Measurements from ENCODE around the gene MYOD1.

The MYOD1 gene

GRCh38 chr11:17719028-17719937 lies at the start of gene MYOD1:
Gene MYOD1 (plus strand): TSS chr11:17719571. CDS start chr11:17719783, 212 bp downstream.
- no peak for DNase-seq

DNA sequence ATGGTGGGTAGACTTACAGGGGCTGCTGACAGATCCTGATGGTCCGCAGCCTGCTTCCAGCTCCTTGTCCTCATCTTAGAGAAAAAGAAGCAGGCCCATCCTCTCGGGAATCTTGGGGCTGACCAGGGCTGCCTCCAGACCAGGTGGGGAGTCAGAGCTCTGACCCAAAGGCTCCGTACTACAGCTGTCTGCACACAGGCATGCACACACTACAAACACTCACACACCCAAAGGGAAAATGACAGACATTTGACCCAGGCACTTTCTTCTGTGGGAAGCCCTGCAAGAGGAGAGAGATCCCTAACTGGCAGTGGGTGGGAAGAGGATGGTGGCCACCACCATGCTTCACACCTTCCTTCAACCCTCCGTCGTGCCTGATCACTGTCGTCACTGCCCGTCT lies 46.9 kb upstream of the MYOD1 start:
- no peak for DNase-seq

GRCh38 chr11:17673951-17674350 lies 45.4 kb upstream of the MYOD1 start:
- DNase-seq, result no peak

DNA sequence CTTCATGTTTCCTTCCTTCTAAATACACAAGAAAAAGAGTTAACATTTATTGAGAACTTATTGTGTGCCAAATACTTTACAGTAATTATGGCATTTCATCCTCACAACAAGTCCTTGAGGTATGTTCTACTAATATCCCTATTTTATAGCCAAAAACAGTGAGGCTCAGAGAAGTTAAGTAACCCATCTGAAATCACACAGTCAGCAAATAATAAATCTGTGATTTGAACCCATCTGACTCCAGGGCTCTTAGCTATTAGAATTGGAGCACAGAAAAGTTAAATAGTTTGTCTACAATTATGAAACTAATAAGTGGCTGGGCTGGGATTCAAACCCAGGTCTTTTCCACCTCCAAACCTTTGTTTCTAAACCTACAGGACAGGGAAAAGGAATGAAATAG lies 36.5 kb upstream of the MYOD1 start:
- DNase-seq, result no peak

DNA sequence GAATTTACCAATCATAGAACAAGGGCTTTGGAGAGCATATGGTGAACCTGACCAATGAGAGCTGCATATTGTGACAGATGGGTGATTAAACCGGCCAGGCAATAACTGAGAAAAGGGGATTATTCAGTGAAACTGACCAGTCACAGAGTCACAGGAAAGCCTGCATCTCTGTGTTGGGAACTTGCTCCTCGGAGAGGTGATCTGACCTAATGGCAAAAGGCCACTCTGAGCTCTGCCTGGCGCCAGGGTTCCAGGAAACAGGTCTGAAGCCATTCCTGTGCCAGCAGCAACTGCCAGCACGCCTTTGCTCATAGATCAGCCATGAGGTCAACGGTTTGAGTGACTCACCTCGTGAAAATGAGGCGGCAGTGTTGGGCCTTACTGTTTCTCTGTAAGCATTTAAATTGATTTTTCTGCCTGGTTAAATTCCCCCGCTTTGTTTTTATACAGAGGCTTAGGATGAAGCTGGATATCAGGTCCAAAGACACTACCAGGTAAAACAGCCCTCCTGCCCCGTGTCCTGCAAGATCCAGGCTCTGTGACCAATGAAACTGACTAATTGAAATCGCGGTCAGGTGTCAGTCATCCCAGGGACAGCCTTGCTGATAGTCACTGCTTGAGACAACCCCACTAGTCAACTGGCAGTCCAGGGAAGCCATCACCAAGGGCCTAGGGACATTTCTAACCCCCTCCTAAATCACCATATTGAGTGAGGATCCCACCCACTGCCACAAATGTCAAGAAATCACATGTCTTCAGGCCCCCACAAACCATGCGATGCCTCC lies 35.8 kb upstream of the MYOD1 start:
- no peak for DNase-seq

DNA sequence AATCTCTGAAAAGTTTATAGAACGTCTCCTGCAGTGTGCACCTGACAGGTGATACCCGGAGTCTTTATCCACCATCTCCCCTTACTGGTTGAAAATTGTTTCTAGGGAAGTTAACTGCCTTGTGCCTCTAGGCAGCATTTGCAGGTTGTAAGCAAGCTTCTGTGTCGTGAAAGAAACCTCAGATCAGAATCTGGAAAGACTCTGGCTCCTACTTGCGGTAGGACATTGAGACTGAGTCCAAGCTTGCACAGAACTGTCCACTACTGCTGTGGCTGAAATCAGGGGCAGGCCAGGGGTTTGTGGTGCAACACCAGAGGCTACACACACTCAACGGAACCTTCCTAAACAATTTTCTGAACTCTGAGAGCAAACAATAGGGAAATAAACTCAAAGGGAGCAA lies 34.8 kb upstream of the MYOD1 start:
- DNase-seq, result no peak

- DNase-seq, result no peak
Measured at GRCh38 chr11:17686231-17686980, 33.0 kb upstream of the MYOD1 start.

GRCh38 chr11:17687946-17688670 lies 31.3 kb upstream of the MYOD1 start:
- no peak for DNase-seq

DNA sequence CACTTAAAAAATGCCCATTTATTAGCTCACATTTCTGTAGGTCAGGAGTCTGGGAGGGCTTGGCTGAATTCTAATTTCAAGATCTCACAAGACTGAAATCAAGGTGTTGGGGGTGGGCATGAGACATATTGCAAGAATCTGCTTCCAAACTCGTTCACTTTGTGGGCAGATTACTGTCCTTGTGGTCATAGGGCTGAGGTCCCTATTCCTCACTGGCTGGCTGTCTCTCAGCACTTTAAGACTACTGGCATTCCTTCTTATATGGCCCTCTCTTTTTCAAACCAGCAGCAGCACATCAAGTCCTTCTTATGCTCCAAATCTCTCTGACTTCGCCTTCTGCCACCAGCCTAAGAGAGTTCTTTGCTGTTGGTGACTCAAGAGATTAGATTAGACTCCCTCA lies 27.8 kb upstream of the MYOD1 start:
- DNase-seq, result no peak

GRCh38 chr11:17691976-17692375 lies 27.4 kb upstream of the MYOD1 start:
- DNase-seq, result no peak

- DNase-seq, result no peak
Measured at GRCh38 chr11:17692931-17693330, 26.4 kb upstream of the MYOD1 start.

DNA sequence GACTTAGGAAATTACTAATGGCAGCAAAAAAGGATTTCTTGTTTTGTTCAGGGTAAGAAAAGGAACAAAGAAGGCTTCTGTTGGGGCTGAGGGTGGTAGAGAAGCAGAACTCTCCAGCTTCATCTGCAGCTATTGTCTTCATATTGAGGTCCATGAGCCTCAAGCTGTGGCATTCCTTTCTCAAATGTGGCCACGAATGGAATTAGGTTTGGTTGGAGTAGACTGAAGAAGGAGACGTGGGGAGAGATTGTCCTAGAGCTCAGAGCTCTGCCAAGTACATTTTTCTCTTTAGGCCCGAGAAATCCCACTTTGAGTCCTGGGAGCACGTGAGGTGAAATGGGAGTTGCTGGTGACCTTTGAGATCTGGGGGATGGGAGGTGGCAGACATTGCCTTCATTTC lies 25.8 kb upstream of the MYOD1 start:
- no peak for DNase-seq

GRCh38 chr11:17694494-17695110 lies 24.8 kb upstream of the MYOD1 start:
- no peak for DNase-seq

DNA sequence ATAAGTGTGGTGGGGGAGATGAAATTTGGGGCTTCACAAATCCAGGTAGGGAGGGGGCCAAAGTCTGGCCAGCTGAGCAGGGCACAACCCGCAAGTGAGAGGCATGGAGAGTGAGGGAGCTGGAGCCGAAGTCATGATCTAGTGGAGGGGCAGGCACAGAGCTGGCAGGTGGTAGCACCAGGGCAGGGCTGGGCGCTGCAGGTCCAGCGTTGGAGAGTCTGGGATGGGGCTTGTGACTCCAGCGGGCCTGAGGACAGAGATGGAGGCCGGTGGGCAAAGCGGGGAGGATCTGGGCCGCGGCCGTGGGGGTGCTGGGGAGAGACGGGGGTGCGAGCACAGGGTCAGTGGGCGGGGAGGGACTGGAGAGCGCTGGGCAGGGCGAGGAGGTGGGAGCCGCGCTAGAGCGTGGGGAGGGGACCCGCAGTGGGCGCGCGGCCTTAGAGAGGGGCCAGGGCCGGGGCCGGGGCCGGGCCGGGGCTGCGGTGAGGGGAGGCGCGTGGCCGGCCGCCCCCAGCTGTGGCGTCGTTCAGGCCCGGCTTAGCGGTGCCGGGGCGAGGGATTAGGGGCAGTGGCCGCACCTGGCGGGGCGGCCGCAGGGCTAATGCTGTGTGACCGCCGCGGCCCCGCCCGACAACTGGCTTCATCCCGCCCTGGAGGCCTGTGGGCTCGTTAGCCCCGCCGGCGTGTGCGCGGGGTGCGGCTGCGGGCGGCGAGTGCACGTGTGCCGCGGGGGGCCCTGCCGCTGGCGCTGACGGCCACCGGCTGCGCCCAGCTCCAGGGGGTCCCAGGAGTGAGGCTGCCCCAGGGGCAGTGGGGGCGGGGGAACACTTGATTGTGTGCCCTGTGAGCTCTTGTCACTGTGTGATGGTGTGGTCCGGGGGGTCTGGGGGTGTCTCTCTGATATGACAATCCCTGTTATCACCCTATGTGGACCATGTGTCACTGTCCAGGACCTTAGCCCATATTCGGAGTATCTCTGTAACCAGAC lies 23.6 kb upstream of the MYOD1 start:
- DNase-seq, result no peak

DNA sequence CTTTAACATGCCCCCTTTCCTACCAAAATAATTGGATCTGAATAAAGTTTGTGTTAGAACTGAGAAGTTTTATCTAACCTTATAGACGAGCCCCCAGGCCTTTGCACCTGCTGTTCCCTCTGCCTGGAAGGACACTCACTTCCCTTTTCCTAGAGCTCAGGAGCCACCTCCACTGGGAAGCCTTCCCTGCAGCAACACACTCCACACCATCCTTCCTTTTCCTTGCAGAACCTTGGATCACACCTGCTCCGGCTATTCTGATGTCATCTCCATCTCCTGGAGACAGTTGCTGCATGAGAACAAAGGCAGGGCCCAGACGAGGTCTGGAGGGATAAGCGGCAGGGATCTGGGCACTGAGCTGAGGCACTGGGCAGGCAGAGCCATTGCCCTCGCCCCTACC lies 22.6 kb upstream of the MYOD1 start:
- DNase-seq, result no peak

DNA sequence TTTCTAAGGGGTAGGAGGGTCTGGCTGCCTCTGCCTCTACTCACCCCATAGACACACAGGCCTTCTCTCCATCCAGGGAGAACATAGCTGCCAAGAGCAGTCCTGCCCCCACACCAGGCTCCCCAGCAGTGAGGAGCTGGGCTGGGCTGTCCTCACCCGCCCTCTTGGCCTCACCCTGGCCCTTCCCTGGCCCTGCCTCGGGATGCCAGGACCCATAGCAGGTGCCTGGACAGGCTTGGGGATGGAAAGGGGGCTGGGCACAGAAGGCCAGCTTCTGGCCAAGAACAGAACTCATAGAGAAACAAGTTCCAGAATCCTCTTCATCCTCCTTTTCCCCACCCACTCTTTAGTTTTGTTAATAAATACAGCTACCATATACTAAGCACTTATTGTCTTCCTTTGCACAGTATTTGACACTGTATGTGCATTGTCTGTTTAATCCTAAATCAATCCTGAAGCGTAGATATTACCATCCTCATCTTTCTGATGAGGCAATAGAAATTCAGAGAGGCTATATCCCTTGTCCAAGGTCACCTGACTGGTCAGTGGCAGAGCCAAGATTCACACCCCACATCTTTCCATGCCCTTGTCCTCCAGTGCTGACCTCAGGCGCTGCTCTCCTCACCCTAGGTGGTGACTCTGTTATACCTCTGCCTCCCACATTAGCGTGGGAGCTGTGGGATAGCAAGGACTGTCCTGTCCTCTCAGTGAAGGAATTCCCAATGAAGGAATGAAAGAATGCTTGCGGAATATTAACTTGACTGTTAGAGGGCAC lies 22.0 kb upstream of the MYOD1 start:
- no peak for DNase-seq

DNA sequence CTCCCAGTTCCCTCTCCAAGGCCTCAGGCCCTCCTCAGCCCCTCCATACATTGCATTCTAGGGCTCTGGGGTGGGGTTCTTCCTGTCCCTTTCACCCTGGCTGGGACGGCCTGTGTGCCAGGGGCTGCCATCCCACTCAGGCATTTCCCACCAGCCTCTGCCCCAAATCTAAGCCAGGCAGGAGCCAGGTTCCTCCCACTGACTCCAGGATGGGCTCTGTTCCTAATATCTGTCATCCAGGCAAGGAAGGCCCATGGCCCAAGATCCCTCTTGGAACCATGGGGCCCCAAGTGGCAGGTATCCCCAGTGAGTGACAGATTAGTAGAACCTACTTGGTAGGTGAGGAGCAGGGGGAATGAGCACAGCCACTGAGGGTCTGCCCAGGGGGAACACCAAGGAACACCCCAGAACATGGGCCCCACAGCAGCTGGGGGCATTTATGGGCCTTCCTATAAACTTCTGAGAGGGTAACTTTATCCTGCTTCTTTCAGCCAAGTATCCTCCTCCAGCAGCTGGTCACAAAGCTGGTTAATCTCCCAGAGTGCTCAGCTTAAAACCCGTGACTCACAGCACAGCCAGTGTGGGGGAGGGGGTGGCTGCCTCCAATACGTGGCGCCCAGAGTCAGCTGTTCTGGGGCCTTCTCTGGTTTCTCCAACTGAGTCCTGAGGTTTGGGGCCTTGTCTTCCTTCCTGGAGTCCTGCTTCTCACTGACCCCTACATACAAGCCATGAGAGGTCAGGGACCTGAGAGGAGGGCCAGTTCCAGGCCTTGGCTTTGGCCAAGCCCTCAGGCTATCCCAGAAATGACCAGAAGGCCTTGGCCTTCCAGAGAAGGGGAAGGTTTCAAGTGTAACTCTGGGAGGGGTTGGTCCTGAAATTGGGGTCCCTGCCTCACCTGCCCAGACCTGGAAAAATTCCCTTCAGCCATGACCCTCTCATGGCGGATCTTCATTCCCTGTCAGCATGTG lies 19.9 kb upstream of the MYOD1 start:
- no peak for DNase-seq

DNA sequence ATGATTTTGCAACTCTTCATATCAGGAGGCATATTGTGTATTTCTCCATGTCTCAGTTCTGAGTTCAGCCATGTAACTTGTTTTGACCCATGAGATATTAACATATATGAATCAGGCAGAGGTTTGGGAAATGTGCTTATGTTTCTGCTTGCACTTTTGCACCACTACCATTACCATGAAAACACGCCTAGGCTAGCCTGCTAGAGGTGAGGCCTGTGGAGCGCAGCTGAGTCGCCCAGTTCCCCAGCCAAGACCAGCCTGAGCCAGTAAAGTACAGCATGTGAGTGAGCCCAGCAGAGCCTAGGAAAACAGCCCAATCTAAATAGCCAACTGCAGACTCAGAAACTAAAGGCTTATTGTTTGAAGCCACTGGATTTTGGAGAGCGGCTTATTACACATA lies 18.4 kb upstream of the MYOD1 start:
- DNase-seq, result no peak

GRCh38 chr11:17702876-17703275 lies 16.5 kb upstream of the MYOD1 start:
- no peak for DNase-seq
